A204.1 (cell line): Measurements from ENCODE around the gene DPP3.

Source experiments
- FAIRE-seq: peaks from 2 replicates; lab custom pipeline; 2012; peaks lifted over from hg19 to GRCh38; lab: Jason Lieb, UNC

DPP3 gene

GRCh38 chr11:66464916-66465315 is 15.3 kb upstream of the DPP3 start:
- no peak for FAIRE-seq

GRCh38 chr11:66465373-66466224 is 14.6 kb upstream of the DPP3 start:
- no peak for FAIRE-seq

GRCh38 chr11:66466225-66467033 is 13.8 kb upstream of the DPP3 start, which contains the start of gene PELI3:
Gene PELI3, plus strand, starts transcription at chr11:66466905. Its CDS starts 1,224 bp downstream, at chr11:66468129.
- no peak for FAIRE-seq

DNA sequence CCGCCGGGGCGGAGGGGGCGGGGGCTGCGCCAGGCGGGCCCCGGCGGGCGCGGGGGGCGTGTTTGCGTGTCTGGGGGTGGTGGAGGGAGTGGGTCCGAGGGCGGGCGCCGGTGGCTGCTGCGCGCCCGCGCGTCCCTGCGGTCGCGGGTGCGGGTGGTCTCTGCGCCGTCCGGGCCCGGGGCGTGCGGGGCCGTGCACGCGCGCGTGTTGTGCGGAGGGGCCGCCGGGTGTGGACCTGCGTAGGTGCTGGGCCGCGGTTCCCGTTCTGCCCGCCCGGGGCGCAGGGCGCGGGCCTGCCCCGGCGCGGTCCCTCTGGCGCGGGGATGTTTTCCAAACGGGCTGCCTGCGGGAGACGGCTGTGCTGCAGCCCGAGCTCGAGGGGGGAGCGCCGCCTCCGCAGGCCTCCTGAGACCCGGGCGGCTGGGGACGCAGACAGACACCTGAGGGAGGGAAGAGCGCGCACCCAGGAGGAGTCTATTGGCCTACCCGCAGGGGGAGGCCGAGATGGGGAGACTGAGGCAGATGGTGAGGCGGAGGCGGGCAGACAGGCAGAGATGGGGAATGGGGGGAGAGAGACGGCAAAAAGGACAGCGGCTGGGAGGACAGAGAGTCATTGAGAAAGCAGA is 13.1 kb upstream of the DPP3 start:
- no peak for FAIRE-seq

- FAIRE-seq, result no peak
Observed at GRCh38 chr11:66467756-66468155, 12.5 kb upstream of the DPP3 start.

- no peak for FAIRE-seq
Observed at GRCh38 chr11:66468691-66469090, 11.5 kb upstream of the DPP3 start.

- FAIRE-seq, result no peak
Observed at GRCh38 chr11:66469441-66469840, 10.8 kb upstream of the DPP3 start.

- no peak for FAIRE-seq
Observed at GRCh38 chr11:66470015-66470414, 10.2 kb upstream of the DPP3 start.

GRCh38 chr11:66471142-66471541 is 9.1 kb upstream of the DPP3 start:
- FAIRE-seq, result no peak

GRCh38 chr11:66472054-66472453 is 8.2 kb upstream of the DPP3 start:
- FAIRE-seq, result no peak

GRCh38 chr11:66473167-66473566 is 7.1 kb upstream of the DPP3 start:
- no peak for FAIRE-seq

DNA sequence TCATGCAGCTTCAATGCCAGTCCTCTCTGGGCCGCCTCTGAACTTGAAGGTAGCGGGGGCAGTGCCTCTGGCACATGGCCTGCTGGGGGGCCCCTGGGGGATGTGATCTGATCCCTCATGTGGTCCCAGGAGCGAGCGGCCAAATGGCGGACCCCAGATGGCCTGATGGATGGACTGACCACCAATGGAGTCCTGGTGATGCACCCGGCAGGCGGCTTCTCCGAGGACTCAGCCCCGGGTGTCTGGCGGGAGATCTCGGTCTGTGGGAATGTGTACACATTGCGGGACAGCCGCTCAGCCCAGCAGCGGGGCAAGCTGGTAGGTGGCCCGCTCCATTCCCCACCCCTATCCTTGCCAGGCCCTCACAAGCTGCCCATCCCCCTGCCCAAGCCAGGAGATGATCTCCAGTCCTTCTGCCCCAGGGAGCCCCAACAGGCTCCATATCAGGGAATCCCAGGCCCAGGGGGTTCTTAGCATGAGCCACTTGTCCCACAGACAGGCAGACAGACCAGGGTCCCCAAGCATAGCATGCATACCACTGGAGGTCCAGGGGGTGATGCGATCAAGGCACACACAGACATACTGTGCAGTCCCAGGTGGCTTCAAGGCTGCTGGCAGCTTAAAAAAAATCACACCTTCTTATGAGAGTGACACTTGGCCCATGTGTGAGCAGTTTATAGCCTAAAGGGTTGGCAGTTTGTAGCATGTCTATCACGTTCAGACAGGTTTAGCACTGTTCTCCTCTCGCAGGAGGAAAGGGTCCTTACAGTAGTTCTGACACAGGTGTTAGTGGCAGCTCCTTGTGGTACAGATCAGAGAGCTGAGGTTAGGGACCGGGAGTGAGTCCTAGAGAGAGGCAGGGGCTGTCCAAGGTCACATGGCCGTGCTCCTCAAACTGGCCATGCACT is 6.4 kb upstream of the DPP3 start:
- no peak for FAIRE-seq

DNA sequence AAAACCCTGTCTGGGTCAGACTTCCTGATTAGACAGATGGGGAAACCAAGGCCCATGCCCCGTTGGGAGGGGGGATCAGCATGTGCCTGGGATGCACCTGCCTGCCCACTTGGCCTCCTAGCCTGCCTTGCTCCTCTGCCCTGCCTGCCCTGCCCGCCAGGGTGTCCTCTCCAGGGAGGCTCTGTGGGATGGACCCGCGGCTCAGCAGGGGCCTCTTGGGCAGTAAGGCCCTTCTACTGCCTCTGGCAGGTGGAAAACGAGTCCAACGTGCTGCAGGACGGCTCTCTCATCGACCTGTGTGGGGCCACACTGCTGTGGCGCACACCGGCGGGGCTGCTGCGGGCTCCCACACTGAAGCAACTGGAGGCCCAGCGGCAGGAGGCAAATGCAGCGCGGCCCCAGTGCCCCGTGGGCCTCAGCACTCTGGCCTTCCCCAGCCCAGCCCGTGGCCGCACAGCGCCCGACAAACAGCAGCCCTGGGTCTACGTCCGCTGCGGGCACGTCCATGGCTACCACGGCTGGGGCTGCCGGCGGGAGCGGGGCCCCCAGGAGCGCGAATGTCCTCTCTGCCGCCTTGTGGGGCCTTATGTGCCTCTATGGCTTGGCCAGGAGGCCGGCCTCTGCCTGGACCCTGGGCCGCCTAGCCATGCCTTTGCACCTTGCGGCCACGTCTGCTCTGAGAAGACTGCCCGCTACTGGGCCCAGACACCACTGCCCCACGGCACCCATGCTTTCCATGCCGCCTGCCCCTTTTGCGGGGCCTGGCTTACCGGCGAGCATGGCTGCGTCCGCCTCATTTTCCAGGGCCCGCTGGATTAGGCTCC is 4.7 kb upstream of the DPP3 start:
- no peak for FAIRE-seq

GRCh38 chr11:66476173-66476840 is 3.9 kb upstream of the DPP3 start:
- FAIRE-seq, result no peak

DNA sequence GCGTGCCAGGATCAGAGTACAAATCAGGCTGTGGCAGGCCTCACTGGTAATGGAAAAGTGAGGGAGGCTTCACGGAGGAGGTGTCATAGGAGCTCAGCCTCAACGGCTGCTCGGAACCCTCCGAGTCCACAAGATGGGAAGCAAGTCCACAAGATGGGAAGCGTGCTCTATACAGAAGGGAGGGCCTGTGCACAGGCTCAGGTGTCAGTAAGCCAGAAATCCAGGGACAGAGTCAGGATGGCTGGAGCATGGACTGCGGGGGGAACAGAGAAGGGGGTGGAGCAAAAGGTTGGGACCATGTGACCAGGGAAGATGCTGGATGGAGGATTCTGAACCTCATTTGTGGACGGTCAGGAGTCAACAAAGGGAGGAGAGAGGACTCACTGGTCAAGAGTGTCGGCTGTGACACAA is 3.4 kb upstream of the DPP3 start:
- no peak for FAIRE-seq

GRCh38 chr11:66477263-66478201 is 2.7 kb upstream of the DPP3 start:
- no peak for FAIRE-seq

DNA sequence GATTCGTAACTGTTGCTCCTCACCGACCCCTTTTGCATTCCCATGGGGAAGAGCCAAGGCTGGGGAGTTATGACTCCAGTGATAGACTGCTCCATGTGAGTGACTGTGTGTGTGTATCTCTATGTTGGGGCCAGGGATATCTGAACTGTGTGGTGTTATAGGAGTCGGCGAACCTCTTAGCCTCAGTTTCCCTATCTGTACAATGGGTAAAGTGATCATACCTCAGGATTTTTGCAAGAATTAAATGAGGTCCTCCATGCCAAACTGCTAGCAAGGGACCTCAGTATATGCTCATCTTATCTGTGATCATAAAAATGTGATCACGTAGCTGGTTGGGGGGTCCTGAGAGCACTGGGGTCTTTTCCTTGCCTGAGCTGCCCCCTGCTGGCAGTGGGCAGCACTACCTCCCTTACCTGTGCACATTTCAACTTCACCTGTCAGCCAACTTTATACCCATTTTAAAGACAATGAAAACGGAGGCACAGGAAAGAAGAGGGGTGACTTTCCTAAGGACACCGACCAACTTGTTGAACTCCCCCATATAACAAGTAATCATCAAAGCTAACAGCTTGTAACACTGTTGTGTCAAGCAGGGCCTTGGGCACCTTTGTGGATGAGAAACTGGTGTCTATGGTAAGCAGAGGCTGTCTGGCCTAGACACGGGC is 1.4 kb upstream of the DPP3 start:
- no peak for FAIRE-seq

DNA sequence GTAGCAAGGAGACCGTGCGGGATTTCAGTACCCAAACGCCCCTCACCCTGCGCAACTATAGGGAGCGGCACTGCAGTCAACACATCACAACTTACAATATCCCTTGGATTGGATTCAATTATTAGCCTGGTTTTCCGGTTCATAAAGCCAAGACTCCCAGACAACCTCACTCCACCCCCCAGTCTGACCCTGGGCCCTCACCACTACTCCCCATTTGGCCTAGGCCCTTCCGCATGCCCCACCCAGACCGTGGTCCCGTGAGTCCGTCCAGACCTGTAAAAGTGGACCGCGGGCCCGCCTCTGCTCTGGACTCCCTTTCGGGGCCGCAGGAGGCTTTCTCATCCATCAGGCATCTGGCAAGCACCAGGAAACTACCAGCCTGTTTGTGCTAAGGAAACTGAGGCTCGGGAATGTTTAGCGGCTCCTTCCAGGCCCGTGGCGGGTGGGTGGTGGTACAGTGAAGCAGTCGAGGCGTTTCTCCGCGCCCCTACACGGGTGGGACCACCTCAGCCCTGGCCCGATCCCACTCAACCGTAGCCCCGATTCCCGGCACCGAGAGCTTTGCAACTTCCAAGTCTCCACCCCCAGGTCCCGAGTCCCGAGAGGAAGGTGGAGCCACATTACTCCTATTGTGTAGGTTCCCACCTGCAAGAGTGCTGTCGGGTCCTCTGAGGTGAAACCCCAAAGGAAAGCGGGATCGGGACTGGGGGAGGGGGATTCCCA is 679 bp upstream of the DPP3 start:
- no peak for FAIRE-seq
